Suprapubic skin (tissue), 4 donors: Measurements from ENCODE around the gene TYW5. TPM values are rescaled to one million over a fixed set of nuclear protein-coding genes. Genes with fewer than 3 reads are reported as not detected.

Experiments
- DNase-seq, 2 donors: peaks; one replicate each; pipeline ENCODE4 v3.0.0-alpha.2; 2019; ENCODE audit warnings: low spot score in 2 of 2
- H3K27ac ChIP-seq: fragments of 200-600 bp; sonication (generic); one replicate; pipeline ENCODE4 v1.5.1; 2019
- H3K27me3 ChIP-seq: fragments of 200-600 bp; sonication (generic); one replicate; pipeline ENCODE4 v1.5.1; 2019
- H3K36me3 ChIP-seq: fragments of 200-600 bp; sonication (generic); one replicate; pipeline ENCODE4 v1.5.1; 2019
- H3K4me1 ChIP-seq: fragments of 200-600 bp; sonication (generic); one replicate; pipeline ENCODE4 v1.5.1; 2019
- H3K4me3 ChIP-seq: fragments of 200-600 bp; sonication (generic); one replicate; pipeline ENCODE4 v1.5.1; 2019; ENCODE audit warnings: mild to moderate bottlenecking
- H3K9me3 ChIP-seq: fragments of 200-600 bp; sonication (generic); one replicate; pipeline ENCODE4 v1.5.1; 2019
- EP300 ChIP-seq: sonication (generic); formaldehyde crosslinking; IDR thresholded peaks from one replicate; pipeline ENCODE4 v1.6.1; 2017; ENCODE audit warnings: antibody characterized with exemption
- POLR2A ChIP-seq, 2 donors: fragments of 450-650 bp; IDR thresholded peaks; one replicate each; pipeline ENCODE4 v1.6.1; 2017; ENCODE audit warnings: antibody characterized with exemption in 2 of 2, mild to moderate bottlenecking in 2 of 2, moderate library complexity in 2 of 2
- POLR2AphosphoS5 ChIP-seq, 3 donors: sonication (generic); formaldehyde crosslinking; IDR thresholded peaks; one replicate each; pipeline ENCODE4 v1.6.1; 2017; ENCODE audit warnings: antibody characterized with exemption in 3 of 3
- whole genome bisulfite sequencing: methylation state at CpG from one replicate; pipeline ENCODE4 v1.1.5; 2018; 5-methylcytosine and 5-hydroxymethylcytosine counted together
- total RNA-seq, 4 donors: library from RNA; depleted of rRNA; stranded (reverse); fragments of >200 nt; gene quantifications; one replicate each; pipeline ENCODE4 v1.1.0, GENCODE V29; 2016
- TF ChIP-seq, protein P1 (sequence below), 2 donors: fragments of 200-600 bp in 1 of 2; fragments of 450-650 bp in 1 of 2; sonication (generic) in 1 of 2; IDR thresholded peaks; one replicate each; pipeline ENCODE4 v1.5.1; 2016 to 2019; ENCODE audit warnings: antibody characterized with exemption in 2 of 2, mild to moderate bottlenecking in 1 of 2, moderate library complexity in 1 of 2

TYW5 gene
- total RNA-seq, 4 donors from 2014 or later = 3.9 to 18.0 (median 5.1) TPM

DNA sequence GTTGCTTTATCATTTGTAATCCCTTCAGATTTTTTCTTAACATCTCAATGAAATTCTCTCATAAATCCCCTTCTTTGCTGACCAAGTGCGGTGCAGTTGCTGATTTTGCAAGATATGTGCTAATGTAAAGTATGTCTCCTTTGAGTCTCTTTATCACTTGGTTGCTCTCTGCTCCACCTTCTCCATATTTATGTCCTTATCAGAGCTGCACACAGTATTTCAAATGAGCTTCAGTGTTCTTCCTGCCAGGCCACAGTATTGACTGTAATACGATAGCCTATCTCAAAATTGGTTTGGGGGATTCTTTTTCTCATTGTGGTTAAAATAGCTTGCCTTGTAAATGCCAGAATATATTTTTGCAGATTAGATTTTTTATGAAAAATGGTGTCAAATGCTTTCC is 32.3 kb upstream of the TYW5 start:
- TF ChIP-seq POLR2A (IDR thresholded peaks at IDR 0.05) = no peak
- TF ChIP-seq EP300 = no peak
- Histone ChIP-seq H3K4me3 (no peak overlapping the region), H3K4me1 (peaks cover 8% of the 10 kb centered on the region), H3K9me3 (no peaks in the 10 kb centered on the region), H3K27me3 (no peaks in the 10 kb centered on the region), H3K27ac (no peak overlapping the region), H3K36me3 (no peaks in the 10 kb centered on the region)
- WGBS = 82% methylated on average over 2 of the region's 2 CpGs
- DNase-seq = no peak

DNA sequence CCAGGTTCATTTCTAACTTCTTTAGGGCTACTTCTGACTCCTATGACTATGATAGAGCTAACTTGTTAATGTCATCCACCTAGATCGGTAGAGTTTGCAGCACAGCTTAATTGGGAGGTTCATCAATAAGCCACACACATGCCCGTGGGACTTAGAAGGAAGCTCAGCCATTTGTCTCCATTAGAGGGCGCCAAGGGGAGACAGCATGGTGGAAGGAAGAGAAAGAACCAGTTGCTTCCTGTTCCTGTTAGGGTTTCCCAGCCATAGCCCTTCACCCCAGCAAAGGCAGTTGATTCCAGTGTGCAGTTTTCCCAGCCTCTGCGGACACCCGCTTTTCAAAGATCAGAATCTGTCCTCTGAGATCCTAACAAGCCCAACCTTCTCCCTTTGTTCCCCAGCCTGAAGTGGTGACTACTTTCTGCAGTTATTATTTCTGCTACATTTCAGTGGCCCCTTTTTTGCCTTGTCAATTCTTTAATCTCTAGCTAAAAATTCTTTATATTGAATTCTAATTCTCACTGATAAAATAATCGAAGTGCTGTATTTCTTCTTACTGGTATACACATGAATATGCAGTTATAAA is 30.4 kb upstream of the TYW5 start:
- Histone ChIP-seq H3K4me1 (peaks cover 8% of the 10 kb centered on the region), H3K27ac (no peak overlapping the region), H3K36me3 (no peaks in the 10 kb centered on the region), H3K9me3 (no peaks in the 10 kb centered on the region), H3K27me3 (no peaks in the 10 kb centered on the region), H3K4me3 (no peak overlapping the region)
- no peak for DNase-seq
- 73% methylated on average over 6 of the region's 6 CpGs for WGBS
- TF ChIP-seq POLR2AphosphoS5 (IDR thresholded peaks at IDR 0.05) (no peak), POLR2A (IDR thresholded peaks at IDR 0.05) (no peak), EP300 (no peak)
- TF ChIP-seq, protein P1, sequence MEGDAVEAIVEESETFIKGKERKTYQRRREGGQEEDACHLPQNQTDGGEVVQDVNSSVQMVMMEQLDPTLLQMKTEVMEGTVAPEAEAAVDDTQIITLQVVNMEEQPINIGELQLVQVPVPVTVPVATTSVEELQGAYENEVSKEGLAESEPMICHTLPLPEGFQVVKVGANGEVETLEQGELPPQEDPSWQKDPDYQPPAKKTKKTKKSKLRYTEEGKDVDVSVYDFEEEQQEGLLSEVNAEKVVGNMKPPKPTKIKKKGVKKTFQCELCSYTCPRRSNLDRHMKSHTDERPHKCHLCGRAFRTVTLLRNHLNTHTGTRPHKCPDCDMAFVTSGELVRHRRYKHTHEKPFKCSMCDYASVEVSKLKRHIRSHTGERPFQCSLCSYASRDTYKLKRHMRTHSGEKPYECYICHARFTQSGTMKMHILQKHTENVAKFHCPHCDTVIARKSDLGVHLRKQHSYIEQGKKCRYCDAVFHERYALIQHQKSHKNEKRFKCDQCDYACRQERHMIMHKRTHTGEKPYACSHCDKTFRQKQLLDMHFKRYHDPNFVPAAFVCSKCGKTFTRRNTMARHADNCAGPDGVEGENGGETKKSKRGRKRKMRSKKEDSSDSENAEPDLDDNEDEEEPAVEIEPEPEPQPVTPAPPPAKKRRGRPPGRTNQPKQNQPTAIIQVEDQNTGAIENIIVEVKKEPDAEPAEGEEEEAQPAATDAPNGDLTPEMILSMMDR (IDR thresholded peaks at IDR 0.05) = peak in 1 of 2 donors; percentile 69

DNA sequence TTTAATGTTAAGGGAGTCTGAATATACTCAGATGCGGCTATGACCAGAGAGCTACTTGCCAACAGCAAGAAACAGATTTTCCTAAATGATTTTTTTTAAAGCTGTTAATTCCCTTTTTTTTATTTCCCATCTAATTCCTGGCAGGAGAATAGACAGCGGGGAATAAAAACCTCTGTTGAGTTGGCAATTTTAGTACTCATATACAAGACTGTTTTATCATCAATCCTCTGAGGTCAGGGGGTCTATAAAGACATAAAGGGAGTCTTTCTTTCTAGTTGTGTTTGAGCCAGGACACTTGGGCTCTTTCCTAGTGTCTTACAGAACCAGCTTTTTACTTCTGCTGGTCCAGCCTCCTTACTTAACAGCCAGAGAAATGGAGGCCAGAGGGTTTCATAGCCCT is 29.5 kb upstream of the TYW5 start:
- Histone ChIP-seq H3K4me3 (no peak overlapping the region), H3K9me3 (no peaks in the 10 kb centered on the region), H3K4me1 (peaks cover 12% of the 10 kb centered on the region), H3K36me3 (no peaks in the 10 kb centered on the region), H3K27ac (no peak overlapping the region), H3K27me3 (no peaks in the 10 kb centered on the region)
- whole genome bisulfite sequencing = 57% methylated on average over 2 of the region's 2 CpGs
- no peak for DNase-seq
- no peak for TF ChIP-seq EP300
- TF ChIP-seq, protein P1 (IDR thresholded peaks at IDR 0.05) = no peak
- no peak for TF ChIP-seq POLR2AphosphoS5 (IDR thresholded peaks at IDR 0.05)
- no peak for TF ChIP-seq POLR2A (IDR thresholded peaks at IDR 0.05)

DNA sequence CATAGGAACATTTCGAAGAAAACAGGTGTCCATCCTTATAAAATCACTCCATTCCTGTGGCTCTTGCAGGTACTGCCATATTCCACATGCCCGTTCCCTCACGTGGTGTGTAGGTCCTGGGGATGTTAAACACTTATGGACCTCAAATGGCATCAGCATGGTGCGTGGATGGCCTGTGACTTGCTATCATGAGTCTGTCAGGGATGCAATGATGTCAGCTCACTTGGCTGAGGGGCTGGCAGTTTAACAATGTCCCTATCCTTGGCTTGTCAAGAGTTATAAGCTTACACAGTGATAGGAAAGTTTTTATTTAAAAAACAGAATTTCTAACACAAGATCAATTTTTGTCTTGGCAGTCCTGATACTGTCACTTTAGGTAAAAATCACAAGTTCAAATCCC is 28.9 kb upstream of the TYW5 start:
- H3K9me3 ChIP-seq = no peaks in the 10 kb centered on the region
- TF ChIP-seq POLR2A (IDR thresholded peaks at IDR 0.05) (no peak), POLR2AphosphoS5 (IDR thresholded peaks at IDR 0.05) (no peak), EP300 (no peak)
- TF ChIP-seq, protein P1 (IDR thresholded peaks at IDR 0.05) = no peak
- 67% methylated on average over 4 of the region's 4 CpGs for WGBS
- H3K27me3 ChIP-seq = no peaks in the 10 kb centered on the region
- DNase-seq = no peak
- H3K4me1 ChIP-seq = peaks cover 15% of the 10 kb centered on the region
- H3K4me3 ChIP-seq = no peak overlapping the region
- H3K27ac ChIP-seq = no peak overlapping the region
- H3K36me3 ChIP-seq = no peaks in the 10 kb centered on the region

DNA sequence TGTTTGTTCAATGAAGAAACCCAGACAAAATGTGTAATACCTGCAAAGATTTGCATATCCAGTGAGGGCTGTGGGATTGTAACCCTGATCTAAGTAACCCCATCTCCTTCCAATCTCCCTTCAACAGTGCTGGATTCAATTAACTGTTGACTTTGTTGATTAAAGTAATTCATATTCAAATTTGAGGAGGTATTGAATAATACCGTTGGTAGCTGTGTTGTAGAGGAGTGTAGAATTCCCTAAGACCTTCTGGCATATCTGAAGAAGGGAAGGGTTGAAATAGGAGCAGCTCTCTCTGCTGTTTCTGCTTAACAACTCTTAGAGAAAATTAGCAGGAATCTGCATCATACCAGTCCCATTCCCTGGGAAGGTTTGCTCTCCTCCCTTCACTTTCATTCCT is 28.2 kb upstream of the TYW5 start:
- H3K27me3 ChIP-seq = no peaks in the 10 kb centered on the region
- WGBS = 59% methylated on average over 1 of the region's 1 CpG

More for the DNA sequence above, 28.2 kb upstream of the TYW5 start:
- no peak for DNase-seq
- TF ChIP-seq EP300 = no peak
- no peak for TF ChIP-seq POLR2AphosphoS5 (IDR thresholded peaks at IDR 0.05)
- no peak for TF ChIP-seq POLR2A (IDR thresholded peaks at IDR 0.05)
- TF ChIP-seq, protein P1 (IDR thresholded peaks at IDR 0.05) = no peak
- Histone ChIP-seq H3K4me3 (no peak overlapping the region), H3K4me1 (peaks cover 15% of the 10 kb centered on the region), H3K36me3 (no peaks in the 10 kb centered on the region), H3K27ac (no peak overlapping the region), H3K9me3 (no peaks in the 10 kb centered on the region)
